Lung (tissue), 12 donors: ENCODE measurements around the gene TECTA. TPM values are rescaled to one million over a fixed set of nuclear protein-coding genes. Genes with fewer than 3 reads are reported as not detected.

ENCODE experiments used
- ATAC-seq: fragments of 200-7000 bp; cut with Tn5 transposase; one replicate; pipeline ENCODE4 v1.9.1; 2020; ENCODE audit warnings: moderate number of reproducible peaks; ENCODE audit not compliant: insufficient read depth, low FRiP score
- DNase-seq, 3 donors: peaks; one replicate each; pipeline ENCODE4 v3.0.0-alpha.2; 2013 to 2017
- H3K27ac ChIP-seq, 2 donors: one replicate each; pipeline ENCODE4 v1.5.1; 2013; ENCODE audit warnings: mild to moderate bottlenecking in 2 of 2, moderate library complexity in 2 of 2, control low read depth in 1 of 2, inconsistent platforms in 1 of 2, low read depth in 1 of 2, low read length in 1 of 2
- H3K27me3 ChIP-seq, 3 donors: one replicate each; pipeline ENCODE4 v1.5.1; 2013; ENCODE audit warnings: low read length in 2 of 3; ENCODE audit not compliant: control insufficient read depth in 3 of 3, insufficient read depth in 3 of 3
- H3K36me3 ChIP-seq, 4 donors: one replicate each; pipeline ENCODE4 v1.5.1; 2013; ENCODE audit warnings: low read length in 4 of 4, mild to moderate bottlenecking in 1 of 4, moderate library complexity in 1 of 4; ENCODE audit not compliant: control insufficient read depth in 4 of 4, insufficient read depth in 4 of 4
- H3K4me1 ChIP-seq, 5 donors: one replicate each; pipeline ENCODE4 v1.5.1; 2013; ENCODE audit warnings: low read length in 5 of 5, mild to moderate bottlenecking in 2 of 5, moderate library complexity in 1 of 5; ENCODE audit not compliant: control insufficient read depth in 5 of 5, insufficient read depth in 5 of 5
- H3K4me3 ChIP-seq: one replicate; pipeline ENCODE4 v1.5.1; 2013; ENCODE audit warnings: mild to moderate bottlenecking, control low read depth, moderate library complexity
- H3K9ac ChIP-seq, 2 donors: one replicate each; pipeline ENCODE4 v1.5.1; 2013; ENCODE audit warnings: low read length in 2 of 2, control low read depth in 1 of 2; ENCODE audit not compliant: insufficient read depth in 1 of 2
- H3K9me3 ChIP-seq, 4 donors: one replicate each; pipeline ENCODE4 v1.5.1; 2013; ENCODE audit warnings: low read length in 3 of 4, mild to moderate bottlenecking in 1 of 4, moderate library complexity in 1 of 4; ENCODE audit not compliant: control insufficient read depth in 4 of 4, insufficient read depth in 3 of 4
- CTCF ChIP-seq: IDR thresholded peaks from 2 replicates; pipeline ENCODE4 v1.5.1; 2012; ENCODE audit warnings: mild to moderate bottlenecking; ENCODE audit errors: control extremely low read depth, extremely low read depth
- WGBS, 2 donors: extraction: QIAGEN DNeasy Blood & Tissue Kit; methylation state at CpG; one replicate each; pipeline ENCODE4 v1.1.7; 2013; 5-methylcytosine and 5-hydroxymethylcytosine counted together
- polyA plus RNA-seq, 2 donors: library from polyadenylated mRNA; stranded (reverse); fragments of 200-250 nt; gene quantifications; one replicate each; pipeline ENCODE4 v1.2.1, GENCODE V29; 2013
- total RNA-seq, 2 donors: library from RNA; depleted of rRNA in 1 of 2; stranded (reverse); fragments of >200 nt in 1 of 2; gene quantifications; one replicate each; pipeline ENCODE4 v1.2.1, GENCODE V29; 2014 to 2021
- donor health status: control.
- donor health status: control.
- donor health status: Bipolar disorder and iron deficiency.
- donor health status: healthy.
- donor health status: DM: yes; HTN: yes; CAD: no.

Gene TECTA
- total and polyA plus RNA-seq, 4 donors = 0.35 to 2.5 (median 0.82) TPM

DNA sequence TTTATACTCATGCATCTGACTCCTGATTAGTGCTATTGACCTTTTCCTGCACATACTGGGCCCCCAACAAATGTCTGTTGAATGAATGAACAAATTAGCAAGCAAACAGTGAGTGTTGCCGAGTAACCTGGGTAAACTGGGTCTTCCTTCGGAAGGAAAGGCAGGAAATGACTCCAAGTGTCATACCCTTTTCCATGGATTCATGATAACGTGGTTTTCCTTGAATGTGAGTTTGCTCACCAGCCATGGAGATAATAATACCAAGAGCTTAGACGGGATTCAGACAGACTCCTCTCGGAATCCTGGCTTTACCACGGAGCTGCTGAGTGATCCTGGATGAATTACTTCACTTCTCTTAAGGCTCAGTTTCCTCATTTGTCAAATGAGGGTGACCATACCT, 16.7 kb downstream of the TECTA start:
- TF ChIP-seq CTCF = no peak
- no peaks in the 10 kb centered on the region for H3K36me3 ChIP-seq
- H3K9ac ChIP-seq = no peak overlapping the region
- WGBS, 2 donors = 56 to 69% methylated on average over 6 of the region's 6 CpGs
- ATAC-seq (no peak), DNase-seq (no peak)
- H3K9me3 ChIP-seq = peaks cover 0 to 9% (median 3%) of the 10 kb centered on the region in 4 donors
- H3K4me1 ChIP-seq = no peaks in the 10 kb centered on the region
- no peak overlapping the region for H3K4me3 ChIP-seq
- H3K27me3 ChIP-seq = no peaks in the 10 kb centered on the region
- no peak overlapping the region for H3K27ac ChIP-seq

DNA sequence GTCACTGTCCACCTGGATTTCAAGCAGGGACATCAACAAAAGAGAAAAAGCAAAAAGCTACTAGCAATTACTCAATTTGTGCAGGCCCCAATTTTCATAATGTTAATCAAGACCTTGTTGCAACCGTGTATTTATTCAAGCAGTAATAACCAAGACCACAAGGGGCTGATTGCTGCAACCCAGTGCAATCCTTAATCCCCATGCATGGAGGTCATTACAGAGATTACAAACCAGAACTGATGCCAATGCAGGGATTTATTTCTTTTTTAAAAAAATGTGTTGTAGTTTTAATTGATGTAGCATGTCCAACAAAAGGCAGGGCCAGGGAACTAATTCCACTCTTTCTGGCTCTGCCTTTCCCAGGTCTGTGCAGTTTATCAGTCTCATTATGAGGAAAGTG, 18.4 kb downstream of the TECTA start:
- no peak for DNase-seq
- Histone ChIP-seq H3K9me3 (peaks cover 0 to 9% (median 5%) of the 10 kb centered on the region in 4 donors), H3K9ac (no peak overlapping the region), H3K4me1 (peaks cover 0 to 1% (median 0%) of the 10 kb centered on the region in 5 donors), H3K4me3 (no peak overlapping the region), H3K27ac (no peak overlapping the region), H3K36me3 (no peaks in the 10 kb centered on the region), H3K27me3 (no peaks in the 10 kb centered on the region)
- 32 to 61% methylated on average over 1 of the region's 1 CpG for WGBS, 2 donors
- ATAC-seq = no peak
- no peak for TF ChIP-seq CTCF

DNA sequence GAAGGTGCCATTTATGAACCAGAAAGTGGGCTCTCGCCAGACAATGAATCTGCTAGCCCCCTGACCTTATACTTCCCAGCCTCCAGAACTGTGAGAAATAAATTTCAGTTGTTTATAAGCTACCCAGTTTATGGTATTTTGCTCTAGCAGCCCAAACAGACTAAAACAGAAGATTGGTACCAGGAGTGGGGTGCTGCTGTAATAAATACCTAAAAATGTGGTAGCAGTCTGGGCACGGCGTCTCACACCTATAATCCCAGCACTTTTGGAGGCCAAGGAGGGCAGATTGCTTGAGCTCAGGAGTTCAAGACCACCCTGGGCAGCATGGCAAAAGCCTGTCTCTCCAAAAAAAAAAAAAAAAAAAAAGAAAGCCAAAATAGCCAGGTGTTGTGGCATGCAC, 21.3 kb downstream of the TECTA start:
- TF ChIP-seq CTCF = no peak
- WGBS, 2 donors = 78 to 81% methylated on average over 3 of the region's 3 CpGs
- Histone ChIP-seq H3K9me3 (peaks cover 0 to 9% (median 5%) of the 10 kb centered on the region in 4 donors), H3K27ac (no peak overlapping the region), H3K36me3 (no peaks in the 10 kb centered on the region), H3K4me1 (peaks cover 0 to 1% (median 0%) of the 10 kb centered on the region in 5 donors), H3K27me3 (no peaks in the 10 kb centered on the region), H3K9ac (no peak overlapping the region), H3K4me3 (no peak overlapping the region)
- no peak for ATAC-seq
- no peak for DNase-seq

DNA sequence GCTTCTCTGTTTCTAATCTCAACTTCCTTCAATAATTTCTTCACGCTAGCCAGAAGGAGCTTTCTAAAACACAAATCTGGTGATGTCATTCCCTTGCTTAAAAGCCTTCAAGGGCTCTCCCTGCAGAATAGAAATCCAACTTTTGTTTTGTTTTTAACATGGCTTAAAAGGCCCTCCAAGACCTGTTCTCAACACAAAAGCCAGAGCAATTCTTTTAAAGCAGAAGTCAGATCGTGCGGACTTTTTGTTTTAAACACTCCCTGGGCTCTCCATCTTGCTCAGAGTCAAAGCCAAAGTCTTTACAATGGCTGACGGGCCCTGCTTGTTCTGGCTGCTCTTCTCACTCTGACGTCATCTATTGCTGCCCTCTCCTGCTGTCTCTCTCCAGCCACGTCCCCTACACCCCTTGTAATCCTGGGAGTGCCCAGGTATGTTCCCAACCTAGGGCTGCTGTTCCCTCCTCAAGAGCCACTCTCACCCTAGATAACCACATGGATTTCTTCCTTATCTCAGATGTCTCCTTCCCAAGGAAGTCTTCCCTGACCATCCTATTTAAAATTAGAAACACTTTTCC, 22.5 kb downstream of the TECTA start:
- no peak for DNase-seq
- peaks cover 0 to 1% (median 0%) of the 10 kb centered on the region in 5 donors for H3K4me1 ChIP-seq
- H3K36me3 ChIP-seq = no peaks in the 10 kb centered on the region
- H3K9ac ChIP-seq = no peak overlapping the region
- WGBS, 2 donors = 64 to 89% methylated on average over 6 of the region's 6 CpGs
- H3K9me3 ChIP-seq = peaks cover 0 to 9% (median 5%) of the 10 kb centered on the region in 4 donors
- TF ChIP-seq CTCF = no peak
- no peaks in the 10 kb centered on the region for H3K27me3 ChIP-seq
- no peak overlapping the region for H3K27ac ChIP-seq
- H3K4me3 ChIP-seq = no peak overlapping the region
- no peak for ATAC-seq
